Fibroblast of lung (primary cell): ENCODE data around the gene TCF21. TPM values are rescaled to one million over a fixed set of nuclear protein-coding genes. Genes with fewer than 3 reads are reported as not detected.

Experiments used
- DNase-seq, 2 donors: peaks; one replicate each; pipeline versions ENCODE4 v3.0.0 to v3.0.0-alpha.2; 2010; ENCODE audit warnings: low read depth in 2 of 2
- H2AFZ ChIP-seq: 2 replicates; pipeline ENCODE4 v1.5.1; 2012; ENCODE audit warnings: low read length, control low read depth, inconsistent platforms
- H3K27ac ChIP-seq: 2 replicates; pipeline ENCODE4 v1.5.1; 2011; ENCODE audit warnings: low read length, control low read depth; ENCODE audit not compliant: insufficient read depth
- H3K27me3 ChIP-seq: 2 replicates; pipeline ENCODE4 v1.5.1; 2011; ENCODE audit warnings: mild to moderate bottlenecking, low read length; ENCODE audit not compliant: control insufficient read depth, insufficient read depth
- H3K36me3 ChIP-seq: 2 replicates; pipeline ENCODE4 v1.5.1; 2011; ENCODE audit warnings: low read length; ENCODE audit not compliant: control insufficient read depth, insufficient read depth
- H3K4me1 ChIP-seq: 2 replicates; pipeline ENCODE4 v1.5.1; 2011; ENCODE audit warnings: low read length; ENCODE audit not compliant: control insufficient read depth, insufficient read depth; ENCODE audit errors: extremely low read depth
- H3K4me2 ChIP-seq: 2 replicates; pipeline ENCODE4 v1.5.1; 2011; ENCODE audit warnings: low read length, control low read depth; ENCODE audit not compliant: insufficient read depth; ENCODE audit errors: extremely low read depth
- H3K4me3 ChIP-seq, 4 experiments: fragments of 200-600 bp in 1 of 4; sonication (generic) in 1 of 4; replicated peaks in 1 of 4; 2 replicates each; pipeline ENCODE4 v1.5.1; 2011 to 2016; ENCODE audit warnings: low read length in 4 of 4, low read depth in 3 of 4, mild to moderate bottlenecking in 3 of 4, control low read depth in 2 of 4, inconsistent platforms in 1 of 4, mixed read lengths in 1 of 4; ENCODE audit not compliant: insufficient read depth in 1 of 4; ENCODE audit errors: control extremely low read depth in 1 of 4
- H3K79me2 ChIP-seq: 2 replicates; pipeline ENCODE4 v1.5.1; 2012; ENCODE audit warnings: mild to moderate bottlenecking, low read length, inconsistent platforms; ENCODE audit not compliant: control insufficient read depth, insufficient read depth
- H3K9ac ChIP-seq: 2 replicates; pipeline ENCODE4 v1.5.1; 2011; ENCODE audit warnings: mild to moderate bottlenecking, low read length, control low read depth; ENCODE audit not compliant: insufficient read depth
- H3K9me3 ChIP-seq: 2 replicates; pipeline ENCODE4 v1.5.1; 2012; ENCODE audit warnings: low read depth, low read length; ENCODE audit not compliant: control insufficient read depth, insufficient read depth
- H4K20me1 ChIP-seq: 2 replicates; pipeline ENCODE4 v1.5.1; 2011; ENCODE audit warnings: low read length; ENCODE audit not compliant: control insufficient read depth, insufficient read depth; ENCODE audit errors: extremely low read depth
- EZH2 ChIP-seq: IDR thresholded peaks from 2 replicates; pipeline ENCODE4 v1.5.1; 2012; ENCODE audit warnings: low read length, control low read depth, mild to moderate bottlenecking; ENCODE audit errors: missing control alignments
- polyA plus RNA-seq, 2 donors: library from polyadenylated mRNA; depleted of rRNA in 1 of 2; stranded (reverse) in 1 of 2; unstranded in 1 of 2; fragments of >200 nt; gene quantifications; 2 replicates each; pipeline ENCODE4 v1.2.1, GENCODE V29; 2011 to 2012; ENCODE audit warnings: missing spikeins in 1 of 2
- total RNA-seq: library from RNA; depleted of rRNA; stranded (reverse); fragments of >200 nt; gene quantifications from 2 replicates; pipeline ENCODE4 v1.2.1, GENCODE V29; 2014
- TF ChIP-seq, protein P1 (sequence below), 2 donors: IDR thresholded peaks in 1 of 2; conservative IDR thresholded peaks in 1 of 2; 1 replicate in 1 of 2; 2 replicates in 1 of 2; pipeline ENCODE4 v1.5.1; 2011 to 2012; ENCODE audit warnings: low read length in 2 of 2, control low read depth in 1 of 2, inconsistent platforms in 1 of 2, low read depth in 1 of 2, mild to moderate bottlenecking in 1 of 2

The TCF21 gene
- total and polyA plus RNA-seq, 2 donors (not counting 1 experiment from before 2014, with no cell fraction given), result 11.1 to 20.5 TPM

DNA sequence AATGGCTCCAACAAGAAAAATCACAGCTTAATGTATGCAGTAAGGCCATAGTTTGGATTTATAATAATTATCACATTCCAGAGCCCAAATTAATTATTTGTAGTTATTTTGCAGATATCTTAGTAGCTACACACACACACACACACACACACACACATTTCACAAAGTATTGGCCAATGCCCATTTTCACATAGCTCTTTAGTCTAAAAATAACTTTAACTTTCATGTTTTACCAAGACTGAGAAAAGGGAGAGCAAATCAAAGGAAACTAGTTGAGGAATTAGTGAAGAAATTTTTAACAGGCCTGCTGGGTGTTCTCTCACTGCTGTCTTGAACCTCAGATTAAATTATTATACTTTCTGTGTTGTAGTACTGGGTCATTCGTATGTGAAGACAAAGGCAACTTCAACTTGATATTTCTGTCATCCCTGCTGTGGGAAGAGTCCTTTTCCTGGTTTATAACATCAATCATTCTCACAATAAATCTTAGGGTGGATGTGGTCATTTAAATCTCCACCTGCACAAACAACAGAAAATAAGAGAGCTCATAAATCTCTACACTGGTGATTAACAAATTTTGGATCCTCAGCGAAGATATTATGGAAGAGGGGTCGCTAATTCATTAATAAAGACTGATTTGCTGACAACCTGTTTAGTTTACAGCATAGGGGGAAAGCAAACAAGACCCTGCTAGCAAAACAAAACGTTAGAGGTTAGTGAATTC lies 1.6 kb upstream of the TCF21 start:
- Histone ChIP-seq H3K9ac (no peak overlapping the region), H3K27ac (no peak overlapping the region), H3K79me2 (peaks cover 28% of the 10 kb centered on the region), H3K4me1 (peaks cover 8% of the 10 kb centered on the region), H3K4me3 (peak overlapping the region in 1 of 4 experiments; percentile 86), H3K4me2 (no peak overlapping the region), H3K9me3 (no peaks in the 10 kb centered on the region), H4K20me1 (no peaks in the 10 kb centered on the region), H3K27me3 (no peaks in the 10 kb centered on the region), H2AFZ (no peak overlapping the region), H3K36me3 (no peaks in the 10 kb centered on the region)
- TF ChIP-seq, protein P1, sequence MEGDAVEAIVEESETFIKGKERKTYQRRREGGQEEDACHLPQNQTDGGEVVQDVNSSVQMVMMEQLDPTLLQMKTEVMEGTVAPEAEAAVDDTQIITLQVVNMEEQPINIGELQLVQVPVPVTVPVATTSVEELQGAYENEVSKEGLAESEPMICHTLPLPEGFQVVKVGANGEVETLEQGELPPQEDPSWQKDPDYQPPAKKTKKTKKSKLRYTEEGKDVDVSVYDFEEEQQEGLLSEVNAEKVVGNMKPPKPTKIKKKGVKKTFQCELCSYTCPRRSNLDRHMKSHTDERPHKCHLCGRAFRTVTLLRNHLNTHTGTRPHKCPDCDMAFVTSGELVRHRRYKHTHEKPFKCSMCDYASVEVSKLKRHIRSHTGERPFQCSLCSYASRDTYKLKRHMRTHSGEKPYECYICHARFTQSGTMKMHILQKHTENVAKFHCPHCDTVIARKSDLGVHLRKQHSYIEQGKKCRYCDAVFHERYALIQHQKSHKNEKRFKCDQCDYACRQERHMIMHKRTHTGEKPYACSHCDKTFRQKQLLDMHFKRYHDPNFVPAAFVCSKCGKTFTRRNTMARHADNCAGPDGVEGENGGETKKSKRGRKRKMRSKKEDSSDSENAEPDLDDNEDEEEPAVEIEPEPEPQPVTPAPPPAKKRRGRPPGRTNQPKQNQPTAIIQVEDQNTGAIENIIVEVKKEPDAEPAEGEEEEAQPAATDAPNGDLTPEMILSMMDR (conservative IDR thresholded peaks at IDR 0.05 in 1 of 2, IDR thresholded peaks at IDR 0.05 in 1 of 2; ENCODE audit: low read depth in 1 of 2, low read length in 2 of 2), result no peak
- no peak for TF ChIP-seq EZH2
- peak in 1 of 2 donors; percentile 28 for DNase-seq

DNA sequence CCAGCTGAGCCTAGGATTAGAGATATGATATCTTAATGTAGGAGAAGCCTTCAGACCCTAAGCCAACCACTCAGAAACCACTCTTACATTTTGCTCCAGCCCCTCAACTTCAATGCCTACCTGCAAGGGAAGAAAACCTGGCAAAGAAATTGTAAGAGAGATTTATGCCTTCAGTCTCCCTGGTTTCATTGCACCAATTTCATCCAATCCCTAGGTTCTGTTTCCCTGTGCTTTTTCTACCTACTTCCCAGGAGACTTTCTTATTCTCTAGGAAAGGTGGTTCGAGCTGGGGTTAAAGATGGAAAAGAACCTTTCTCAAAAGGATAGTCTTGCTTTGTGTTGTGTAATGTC lies 1.1 kb upstream of the TCF21 start:
- Histone ChIP-seq H3K9ac (no peak overlapping the region), H3K79me2 (peaks cover 30% of the 10 kb centered on the region), H2AFZ (no peak overlapping the region), H3K4me3 (peak overlapping the region in 1 of 4 experiments; percentile 86), H3K4me2 (peak overlapping the region; percentile 45), H3K36me3 (no peaks in the 10 kb centered on the region), H3K9me3 (no peaks in the 10 kb centered on the region), H4K20me1 (no peaks in the 10 kb centered on the region), H3K4me1 (peaks cover 9% of the 10 kb centered on the region), H3K27ac (no peak overlapping the region), H3K27me3 (no peaks in the 10 kb centered on the region)
- no peak for TF ChIP-seq EZH2
- TF ChIP-seq, protein P1 (conservative IDR thresholded peaks at IDR 0.05 in 1 of 2, IDR thresholded peaks at IDR 0.05 in 1 of 2; ENCODE audit: low read depth in 1 of 2, low read length in 2 of 2), result no peak
- no peak for DNase-seq

DNA sequence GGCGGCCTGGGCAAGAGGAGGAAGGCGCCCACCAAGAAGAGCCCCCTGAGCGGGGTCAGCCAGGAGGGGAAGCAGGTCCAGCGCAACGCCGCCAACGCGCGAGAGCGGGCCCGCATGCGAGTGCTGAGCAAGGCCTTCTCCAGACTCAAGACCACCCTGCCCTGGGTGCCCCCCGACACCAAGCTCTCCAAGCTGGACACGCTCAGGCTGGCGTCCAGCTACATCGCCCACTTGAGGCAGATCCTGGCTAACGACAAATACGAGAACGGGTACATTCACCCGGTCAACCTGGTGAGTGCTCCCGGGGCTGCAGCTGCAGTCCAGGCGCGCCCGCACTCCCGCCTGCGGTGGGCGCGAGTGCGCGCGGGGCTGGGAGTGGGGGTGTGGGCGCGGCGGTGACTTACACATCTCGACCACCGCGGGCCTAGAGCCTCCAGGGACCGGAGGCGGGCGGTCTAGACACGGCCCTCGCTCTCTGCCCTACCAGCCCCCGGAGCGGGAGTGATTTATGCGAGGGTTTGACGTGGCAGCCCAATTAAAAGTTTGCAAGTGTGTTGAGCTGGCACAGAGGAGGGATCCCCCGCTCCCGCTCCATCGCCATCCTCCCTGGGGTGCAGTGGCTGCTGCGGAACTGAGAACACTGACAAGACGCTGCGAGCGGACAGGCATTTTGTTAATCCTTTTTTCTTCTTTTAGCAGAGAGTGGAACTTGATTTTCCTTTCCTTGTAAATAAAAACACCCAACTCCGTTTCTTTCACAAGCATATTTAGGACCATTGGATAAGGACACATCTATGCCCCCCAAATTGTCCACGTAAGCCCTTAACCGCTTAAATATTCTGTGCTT lies 867 bp downstream of the TCF21 start:
- Histone ChIP-seq H3K79me2 (peaks cover 30% of the 10 kb centered on the region), H3K4me3 (peak overlapping the region; percentile 54 to 95 (median 72)), H3K9ac (peak overlapping the region; percentile 88), H3K4me2 (peak overlapping the region; percentile 67), H3K36me3 (peaks cover 2% of the 10 kb centered on the region), H3K4me1 (peaks cover 17% of the 10 kb centered on the region), H3K27me3 (no peaks in the 10 kb centered on the region), H3K27ac (peak overlapping the region; percentile 79), H2AFZ (peak overlapping the region; percentile 77), H3K9me3 (no peaks in the 10 kb centered on the region), H4K20me1 (no peaks in the 10 kb centered on the region)
- peak; percentile 23 to 76 for DNase-seq
- TF ChIP-seq EZH2, result no peak
- TF ChIP-seq, protein P1 (conservative IDR thresholded peaks at IDR 0.05 in 1 of 2, IDR thresholded peaks at IDR 0.05 in 1 of 2; ENCODE audit: low read depth in 1 of 2, low read length in 2 of 2), result peak; percentile 14 to 28
